Measurements from ENCODE around the gene CDHR3.
A peak's percentile ranks its signal among the peaks of the same experiment; 100 is the strongest.
"Not testable (repeated sequence)": the region's sequence is repeated elsewhere in the genome, so short reads cannot be mapped to it uniquely, and the experiment has no call there.

CDHR3 gene

DNA sequence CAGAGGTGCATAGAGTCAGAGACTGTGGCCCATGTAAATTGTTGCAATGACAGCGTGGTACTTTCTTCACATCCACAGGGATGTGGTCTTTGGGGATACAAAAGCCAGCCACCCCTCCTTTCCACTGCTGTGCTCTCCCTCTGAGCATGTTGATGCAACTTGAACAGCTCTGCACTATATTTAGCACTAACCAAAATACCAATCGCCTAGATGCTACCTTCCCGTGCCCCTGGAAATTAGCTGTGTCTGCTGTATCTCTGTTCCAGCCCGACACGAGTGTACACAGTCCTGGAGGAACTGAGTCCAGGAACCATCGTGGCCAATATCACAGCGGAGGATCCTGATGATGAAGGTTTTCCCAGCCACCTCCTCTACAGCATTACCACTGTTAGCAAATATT, 38.1 kb downstream of the CDHR3 start:
- Histone ChIP-seq H3K27me3 (replicated peaks; ENCODE audit: control insufficient read depth, insufficient read depth, low read length) (peaks cover 2% of the 10 kb centered on the region; the same call in 1 of the 2 replicates), H3K36me3 (ENCODE audit: control insufficient read depth, insufficient read depth, low read length) (no peaks in the 10 kb centered on the region), H3K4me3 (replicated peaks; ENCODE audit: low read depth, low read length) (no peak overlapping the region)
- no peak for DNase-seq (ENCODE audit: extremely low read depth, insufficient read length)
- TF ChIP-seq, protein P1, sequence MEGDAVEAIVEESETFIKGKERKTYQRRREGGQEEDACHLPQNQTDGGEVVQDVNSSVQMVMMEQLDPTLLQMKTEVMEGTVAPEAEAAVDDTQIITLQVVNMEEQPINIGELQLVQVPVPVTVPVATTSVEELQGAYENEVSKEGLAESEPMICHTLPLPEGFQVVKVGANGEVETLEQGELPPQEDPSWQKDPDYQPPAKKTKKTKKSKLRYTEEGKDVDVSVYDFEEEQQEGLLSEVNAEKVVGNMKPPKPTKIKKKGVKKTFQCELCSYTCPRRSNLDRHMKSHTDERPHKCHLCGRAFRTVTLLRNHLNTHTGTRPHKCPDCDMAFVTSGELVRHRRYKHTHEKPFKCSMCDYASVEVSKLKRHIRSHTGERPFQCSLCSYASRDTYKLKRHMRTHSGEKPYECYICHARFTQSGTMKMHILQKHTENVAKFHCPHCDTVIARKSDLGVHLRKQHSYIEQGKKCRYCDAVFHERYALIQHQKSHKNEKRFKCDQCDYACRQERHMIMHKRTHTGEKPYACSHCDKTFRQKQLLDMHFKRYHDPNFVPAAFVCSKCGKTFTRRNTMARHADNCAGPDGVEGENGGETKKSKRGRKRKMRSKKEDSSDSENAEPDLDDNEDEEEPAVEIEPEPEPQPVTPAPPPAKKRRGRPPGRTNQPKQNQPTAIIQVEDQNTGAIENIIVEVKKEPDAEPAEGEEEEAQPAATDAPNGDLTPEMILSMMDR (IDR thresholded peaks at IDR 0.05; ENCODE audit: insufficient read depth, low read length, poor library complexity, severe bottlenecking), result no peak

DNA sequence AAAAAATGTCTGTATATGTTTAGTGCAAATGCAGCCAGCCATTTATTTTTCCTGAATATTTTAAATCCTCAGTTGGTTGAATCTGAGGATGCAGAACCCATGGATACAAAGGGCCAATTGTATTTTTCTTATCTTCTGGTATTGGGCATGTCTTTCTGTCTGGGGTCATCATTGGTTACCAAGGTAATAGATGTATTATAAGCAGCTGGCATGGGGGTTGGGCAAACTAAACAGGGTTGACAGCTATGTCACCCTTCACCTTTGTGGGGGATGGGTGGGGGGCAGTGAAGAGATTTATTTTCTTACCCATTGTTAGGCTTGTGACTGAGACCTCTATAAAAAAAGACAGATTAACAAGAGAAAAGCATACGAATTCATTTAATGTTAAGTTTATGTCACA, 38.8 kb downstream of the CDHR3 start:
- TF ChIP-seq, protein P1 (IDR thresholded peaks at IDR 0.05; ENCODE audit: insufficient read depth, low read length, poor library complexity, severe bottlenecking), result no peak
- Histone ChIP-seq H3K36me3 (ENCODE audit: control insufficient read depth, insufficient read depth, low read length) (no peaks in the 10 kb centered on the region), H3K27me3 (replicated peaks; ENCODE audit: control insufficient read depth, insufficient read depth, low read length) (peaks cover 2% of the 10 kb centered on the region; the same call in 1 of the 2 replicates), H3K4me3 (replicated peaks; ENCODE audit: low read depth, low read length) (no peak overlapping the region)
- no peak for DNase-seq (ENCODE audit: extremely low read depth, insufficient read length)

DNA sequence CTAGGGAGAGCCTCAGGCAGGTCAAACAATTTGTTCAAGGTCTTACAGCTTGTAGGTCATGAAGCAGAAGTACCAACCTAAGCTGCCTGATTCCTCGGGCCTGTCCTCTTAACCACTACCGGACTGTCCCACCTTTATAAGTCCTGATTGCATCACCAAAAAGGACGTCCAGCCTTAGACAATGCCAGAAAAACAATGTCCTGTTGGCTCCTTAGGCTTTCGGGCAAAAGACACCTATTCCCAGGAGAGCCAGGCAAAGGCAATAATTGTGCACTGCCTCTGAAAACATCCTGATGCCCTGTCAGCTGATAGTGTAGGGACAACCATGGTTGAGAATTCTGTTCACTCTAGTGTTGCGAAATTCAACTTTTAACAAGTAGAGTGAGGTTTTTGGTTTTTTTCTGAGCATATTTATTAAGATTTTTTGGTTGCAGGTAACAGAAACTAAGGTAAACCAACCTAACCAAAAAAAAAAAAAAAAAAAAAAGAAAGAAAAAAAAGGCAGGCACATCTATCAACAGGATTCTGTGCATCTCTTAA, 40.5 kb downstream of the CDHR3 start:
- no peak for DNase-seq (ENCODE audit: extremely low read depth, insufficient read length)
- H3K27me3 ChIP-seq (replicated peaks; ENCODE audit: control insufficient read depth, insufficient read depth, low read length), result peaks cover 2% of the 10 kb centered on the region; the same call in 1 of the 2 replicates
- H3K36me3 ChIP-seq (ENCODE audit: control insufficient read depth, insufficient read depth, low read length), result no peaks in the 10 kb centered on the region
- no peak overlapping the region for H3K4me3 ChIP-seq (replicated peaks; ENCODE audit: low read depth, low read length)
- TF ChIP-seq, protein P1 (IDR thresholded peaks at IDR 0.05; ENCODE audit: insufficient read depth, low read length, poor library complexity, severe bottlenecking), result no peak

- Histone ChIP-seq H3K36me3 (ENCODE audit: control insufficient read depth, insufficient read depth, low read length) (no peaks in the 10 kb centered on the region), H3K4me3 (replicated peaks; ENCODE audit: low read depth, low read length) (no peak overlapping the region), H3K27me3 (replicated peaks; ENCODE audit: control insufficient read depth, insufficient read depth, low read length) (no peaks in the 10 kb centered on the region; the same call in 1 of the 2 replicates)
- DNase-seq (ENCODE audit: extremely low read depth, insufficient read length), result no peak
- TF ChIP-seq, protein P1 (IDR thresholded peaks at IDR 0.05; ENCODE audit: insufficient read depth, low read length, poor library complexity, severe bottlenecking), result no peak
Measured at GRCh38 chr7:106006906-106007305, 43.8 kb downstream of the CDHR3 start.

- H3K36me3 ChIP-seq (ENCODE audit: control insufficient read depth, insufficient read depth, low read length); H3K4me3 ChIP-seq (replicated peaks; ENCODE audit: low read depth, low read length); DNase-seq (ENCODE audit: extremely low read depth, insufficient read length); H3K27me3 ChIP-seq (replicated peaks; ENCODE audit: control insufficient read depth, insufficient read depth, low read length): not testable (repeated sequence)
Measured at GRCh38 chr7:106007796-106008195, 44.7 kb downstream of the CDHR3 start.

DNA sequence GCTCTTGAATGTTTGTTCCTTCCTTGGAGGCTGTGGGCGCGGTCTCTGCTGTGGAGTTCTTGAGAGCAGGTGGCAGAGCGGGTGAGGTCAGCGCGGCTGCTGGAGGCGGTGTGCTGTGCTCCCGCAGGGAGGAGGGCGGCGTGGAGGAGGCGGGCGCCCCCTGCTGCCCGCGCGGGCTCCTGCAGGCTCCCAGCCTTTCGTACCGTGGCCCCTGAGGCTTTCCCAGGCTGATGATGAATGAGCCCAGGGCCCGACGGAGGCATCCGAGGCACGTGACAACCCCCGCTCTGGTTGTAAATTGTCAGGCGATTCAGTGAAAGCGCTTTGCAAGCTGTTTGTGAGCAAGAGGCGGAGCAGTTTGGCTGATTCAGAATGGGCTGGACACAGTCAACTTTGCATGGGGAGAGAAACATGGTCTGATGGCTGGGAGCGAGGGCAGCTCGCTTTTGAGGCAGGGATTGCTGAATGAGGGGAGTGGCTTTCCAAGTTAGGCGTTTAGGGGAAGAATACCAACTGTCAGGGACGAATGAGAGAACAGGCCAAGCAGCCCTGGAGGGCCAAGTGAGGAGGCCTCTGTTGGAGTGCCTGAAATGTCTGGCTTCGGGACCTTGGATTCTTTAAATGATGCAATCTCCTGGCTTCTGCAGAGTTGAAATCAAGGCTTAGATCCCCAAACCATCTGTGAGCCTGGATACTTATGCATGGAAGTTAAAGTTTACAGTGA, 46.6 kb downstream of the CDHR3 start:
- no peak overlapping the region for H3K4me3 ChIP-seq (replicated peaks; ENCODE audit: low read depth, low read length)
- TF ChIP-seq, protein P1 (IDR thresholded peaks at IDR 0.05; ENCODE audit: insufficient read depth, low read length, poor library complexity, severe bottlenecking), result peak; percentile 88
- H3K36me3 ChIP-seq (ENCODE audit: control insufficient read depth, insufficient read depth, low read length), result no peaks in the 10 kb centered on the region
- DNase-seq (ENCODE audit: extremely low read depth, insufficient read length), result peak; percentile 77
- H3K27me3 ChIP-seq (replicated peaks; ENCODE audit: control insufficient read depth, insufficient read depth, low read length), result no peaks in the 10 kb centered on the region; the same call in 1 of the 2 replicates
